ENCODE data around the gene CDC14B.
A peak's percentile ranks its signal among the peaks of the same experiment; 100 is the strongest.
"Not testable (repeated sequence)": the region's sequence is repeated elsewhere in the genome, so short reads cannot be mapped to it uniquely, and the experiment has no call there.

CDC14B gene

GRCh38 chr9:96626912-96627311 lies 7.3 kb upstream of the CDC14B start:
- DNase-seq = no peak

GRCh38 chr9:96621618-96622017 lies 2.0 kb upstream of the CDC14B start:
- no peak for DNase-seq

GRCh38 chr9:96620832-96621269 lies 1.2 kb upstream of the CDC14B start:
- DNase-seq = no peak

- no peak for DNase-seq
Measured at GRCh38 chr9:96620181-96620514, 505 bp upstream of the CDC14B start.

GRCh38 chr9:96619124-96619465 lies 548 bp downstream of the CDC14B start:
- DNase-seq = peak in 2 of 58 donors; percentile 16 to 31

- DNase-seq = peak in 42 of 58 donors; percentile 9 to 69 (median 44)
Measured at GRCh38 chr9:96618209-96619123, 1.2 kb downstream of the CDC14B start.

GRCh38 chr9:96617439-96618185 lies 2.0 kb downstream of the CDC14B start:
- DNase-seq = peak in 25 of 58 donors; percentile 6 to 60 (median 35)

GRCh38 chr9:96616817-96617438 lies 2.7 kb downstream of the CDC14B start:
- DNase-seq = no peak

- DNase-seq = no peak
Measured at GRCh38 chr9:96615411-96615810, 4.2 kb downstream of the CDC14B start.

GRCh38 chr9:96614664-96615063 lies 5.0 kb downstream of the CDC14B start:
- not testable (repeated sequence) for DNase-seq

GRCh38 chr9:96612966-96613589 lies 6.6 kb downstream of the CDC14B start:
- DNase-seq = peak in 6 of 58 donors; percentile 4 to 27 (median 20)

GRCh38 chr9:96612105-96612965 lies 7.3 kb downstream of the CDC14B start:
- peak in 57 of 58 donors; percentile 25 to 96 (median 76) for DNase-seq

GRCh38 chr9:96611302-96611701 lies 8.3 kb downstream of the CDC14B start:
- no peak for DNase-seq

GRCh38 chr9:96609732-96610131 lies 9.9 kb downstream of the CDC14B start:
- DNase-seq = no peak

- peak in 1 of 58 donors; percentile 8 for DNase-seq
Measured at GRCh38 chr9:96607971-96608370, 11.7 kb downstream of the CDC14B start.

- DNase-seq = no peak
Measured at GRCh38 chr9:96605328-96605727, 14.3 kb downstream of the CDC14B start.

GRCh38 chr9:96604004-96604319 lies 15.7 kb downstream of the CDC14B start:
- DNase-seq = peak in 3 of 58 donors; percentile 19 to 49 (median 44)

- DNase-seq = no peak
Measured at GRCh38 chr9:96603305-96604003, 16.2 kb downstream of the CDC14B start.

GRCh38 chr9:96599298-96599697 lies 20.3 kb downstream of the CDC14B start:
- DNase-seq = no peak

- no peak for DNase-seq
Measured at GRCh38 chr9:96596601-96597111, 23.0 kb downstream of the CDC14B start.
